ENCODE measurements around the gene OVAAL.
"Not testable (repeated sequence)": the region's sequence is repeated elsewhere in the genome, so short reads cannot be mapped to it uniquely, and the experiment has no call there.

Gene OVAAL

GRCh38 chr1:180532854-180533253, 25.9 kb upstream of the OVAAL start:
- Mint-ChIP-seq H3K9me3 (no peaks in the 10 kb centered on the region), H3K27ac (no peak overlapping the region), H3K36me3 (ENCODE audit: low read depth) (no peaks in the 10 kb centered on the region), H3K4me1 (ENCODE audit: low read depth) (no peaks in the 10 kb centered on the region), H3K27me3 (peaks cover 5% of the 10 kb centered on the region), H3K4me3 (no peak overlapping the region)
- no peak for DNase-seq

GRCh38 chr1:180533266-180533987, 25.3 kb upstream of the OVAAL start:
- Mint-ChIP-seq H3K36me3 (ENCODE audit: low read depth) (no peaks in the 10 kb centered on the region), H3K9me3 (no peaks in the 10 kb centered on the region), H3K27me3 (peaks cover 5% of the 10 kb centered on the region), H3K27ac (no peak overlapping the region), H3K4me1 (ENCODE audit: low read depth) (no peaks in the 10 kb centered on the region), H3K4me3 (no peak overlapping the region)
- peak; percentile 75 for DNase-seq

GRCh38 chr1:180534214-180534613, 24.6 kb upstream of the OVAAL start:
- H3K27me3 Mint-ChIP-seq, result peaks cover 5% of the 10 kb centered on the region
- H3K4me3 Mint-ChIP-seq, result no peak overlapping the region
- no peaks in the 10 kb centered on the region for H3K9me3 Mint-ChIP-seq
- no peak for DNase-seq
- H3K36me3 Mint-ChIP-seq (ENCODE audit: low read depth), result no peaks in the 10 kb centered on the region
- no peaks in the 10 kb centered on the region for H3K4me1 Mint-ChIP-seq (ENCODE audit: low read depth)
- H3K27ac Mint-ChIP-seq, result no peak overlapping the region

GRCh38 chr1:180535418-180535999, 23.3 kb upstream of the OVAAL start:
- no peaks in the 10 kb centered on the region for H3K4me1 Mint-ChIP-seq (ENCODE audit: low read depth)
- no peaks in the 10 kb centered on the region for H3K36me3 Mint-ChIP-seq (ENCODE audit: low read depth)
- no peak for DNase-seq
- H3K4me3 Mint-ChIP-seq, result no peak overlapping the region
- no peaks in the 10 kb centered on the region for H3K9me3 Mint-ChIP-seq
- H3K27me3 Mint-ChIP-seq, result peaks cover 5% of the 10 kb centered on the region
- H3K27ac Mint-ChIP-seq, result no peak overlapping the region

GRCh38 chr1:180536821-180537372, 21.9 kb upstream of the OVAAL start:
- peaks cover 5% of the 10 kb centered on the region for H3K27me3 Mint-ChIP-seq
- H3K9me3 Mint-ChIP-seq, result no peaks in the 10 kb centered on the region
- H3K27ac Mint-ChIP-seq, result no peak overlapping the region
- DNase-seq, result no peak
- no peaks in the 10 kb centered on the region for H3K36me3 Mint-ChIP-seq (ENCODE audit: low read depth)
- H3K4me1 Mint-ChIP-seq (ENCODE audit: low read depth), result no peaks in the 10 kb centered on the region
- no peak overlapping the region for H3K4me3 Mint-ChIP-seq

GRCh38 chr1:180539136-180539535, 19.6 kb upstream of the OVAAL start:
- H3K27ac Mint-ChIP-seq, result no peak overlapping the region
- H3K4me1 Mint-ChIP-seq (ENCODE audit: low read depth), result no peaks in the 10 kb centered on the region
- no peak for DNase-seq
- no peaks in the 10 kb centered on the region for H3K36me3 Mint-ChIP-seq (ENCODE audit: low read depth)
- peaks cover 5% of the 10 kb centered on the region for H3K27me3 Mint-ChIP-seq
- no peaks in the 10 kb centered on the region for H3K9me3 Mint-ChIP-seq
- H3K4me3 Mint-ChIP-seq, result no peak overlapping the region

GRCh38 chr1:180540697-180541594, 17.8 kb upstream of the OVAAL start:
- H3K4me1 Mint-ChIP-seq (ENCODE audit: low read depth), result no peaks in the 10 kb centered on the region
- H3K4me3 Mint-ChIP-seq, result no peak overlapping the region
- no peak for DNase-seq
- H3K36me3 Mint-ChIP-seq (ENCODE audit: low read depth), result no peaks in the 10 kb centered on the region
- H3K27ac Mint-ChIP-seq, result no peak overlapping the region
- peaks cover 5% of the 10 kb centered on the region for H3K27me3 Mint-ChIP-seq
- H3K9me3 Mint-ChIP-seq, result no peaks in the 10 kb centered on the region

GRCh38 chr1:180542113-180542837, 16.5 kb upstream of the OVAAL start:
- H3K27me3 Mint-ChIP-seq, result no peaks in the 10 kb centered on the region
- H3K4me1 Mint-ChIP-seq (ENCODE audit: low read depth), result no peaks in the 10 kb centered on the region
- H3K4me3 Mint-ChIP-seq, result no peak overlapping the region
- no peaks in the 10 kb centered on the region for H3K36me3 Mint-ChIP-seq (ENCODE audit: low read depth)
- no peak overlapping the region for H3K27ac Mint-ChIP-seq
- no peaks in the 10 kb centered on the region for H3K9me3 Mint-ChIP-seq
- DNase-seq, result no peak

GRCh38 chr1:180542838-180543145, 16.0 kb upstream of the OVAAL start:
- Mint-ChIP-seq H3K36me3 (ENCODE audit: low read depth) (no peaks in the 10 kb centered on the region), H3K27me3 (no peaks in the 10 kb centered on the region), H3K9me3 (no peaks in the 10 kb centered on the region), H3K4me3 (no peak overlapping the region), H3K27ac (no peak overlapping the region), H3K4me1 (ENCODE audit: low read depth) (no peaks in the 10 kb centered on the region)
- DNase-seq, result no peak

- H3K27ac Mint-ChIP-seq, result no peak overlapping the region
- H3K27me3 Mint-ChIP-seq, result no peaks in the 10 kb centered on the region
- no peaks in the 10 kb centered on the region for H3K36me3 Mint-ChIP-seq (ENCODE audit: low read depth)
- no peak overlapping the region for H3K4me3 Mint-ChIP-seq
- H3K4me1 Mint-ChIP-seq (ENCODE audit: low read depth), result no peaks in the 10 kb centered on the region
- H3K9me3 Mint-ChIP-seq, result no peaks in the 10 kb centered on the region
- DNase-seq, result no peak
These were observed 14.7 kb upstream of the OVAAL start for GRCh38 chr1:180544050-180544449.

GRCh38 chr1:180545991-180546390, 12.8 kb upstream of the OVAAL start:
- Mint-ChIP-seq H3K36me3 (ENCODE audit: low read depth) (no peaks in the 10 kb centered on the region), H3K4me1 (ENCODE audit: low read depth) (no peaks in the 10 kb centered on the region), H3K27me3 (no peaks in the 10 kb centered on the region), H3K9me3 (no peaks in the 10 kb centered on the region), H3K27ac (no peak overlapping the region), H3K4me3 (no peak overlapping the region)
- no peak for DNase-seq

- DNase-seq, result no peak
- Mint-ChIP-seq H3K27me3 (no peaks in the 10 kb centered on the region), H3K36me3 (ENCODE audit: low read depth) (no peaks in the 10 kb centered on the region), H3K4me3 (no peak overlapping the region), H3K9me3 (no peaks in the 10 kb centered on the region), H3K27ac (no peak overlapping the region), H3K4me1 (ENCODE audit: low read depth) (no peaks in the 10 kb centered on the region)
These were observed 10.0 kb upstream of the OVAAL start for GRCh38 chr1:180548686-180549317.

GRCh38 chr1:180549770-180550169, 9.0 kb upstream of the OVAAL start:
- H3K36me3 Mint-ChIP-seq (ENCODE audit: low read depth); H3K27me3 Mint-ChIP-seq; H3K27ac Mint-ChIP-seq; DNase-seq; H3K9me3 Mint-ChIP-seq; H3K4me1 Mint-ChIP-seq (ENCODE audit: low read depth); H3K4me3 Mint-ChIP-seq: not testable (repeated sequence)

GRCh38 chr1:180550241-180550640, 8.5 kb upstream of the OVAAL start:
- Mint-ChIP-seq H3K4me1 (ENCODE audit: low read depth) (no peaks in the 10 kb centered on the region), H3K27me3 (no peaks in the 10 kb centered on the region), H3K4me3 (no peak overlapping the region), H3K27ac (no peak overlapping the region), H3K9me3 (no peaks in the 10 kb centered on the region), H3K36me3 (ENCODE audit: low read depth) (no peaks in the 10 kb centered on the region)
- no peak for DNase-seq
